Adipocyte (in vitro differentiated cells): ENCODE measurements around the gene CAV3.

Experiments
- DNase-seq: peaks from one replicate; pipeline ENCODE4 v3.0.0-alpha.2; 2015; ENCODE audit warnings: low read depth
- H3K27me3 ChIP-seq: replicated peaks from 2 replicates; pipeline ENCODE4 v1.7.0; 2013; ENCODE audit warnings: mild to moderate bottlenecking, low read length, moderate library complexity; ENCODE audit not compliant: control insufficient read depth, insufficient read depth
- H3K36me3 ChIP-seq: 2 replicates; pipeline ENCODE4 v1.7.0; 2013; ENCODE audit warnings: low read length, mild to moderate bottlenecking, moderate library complexity; ENCODE audit not compliant: control insufficient read depth, insufficient read depth, severe bottlenecking
- H3K4me1 ChIP-seq: 2 replicates; pipeline ENCODE4 v1.7.0; 2013; ENCODE audit warnings: mild to moderate bottlenecking, low read length, moderate library complexity; ENCODE audit not compliant: control insufficient read depth, insufficient read depth
- H3K4me3 ChIP-seq: 2 replicates; pipeline ENCODE4 v1.7.0; 2013; ENCODE audit warnings: mild to moderate bottlenecking, low read length, moderate library complexity
- H3K9ac ChIP-seq: 2 replicates; pipeline ENCODE4 v1.7.0; 2013; ENCODE audit warnings: mild to moderate bottlenecking, low read length, moderate library complexity
- H3K9me3 ChIP-seq: 2 replicates; pipeline ENCODE4 v1.7.0; 2013; ENCODE audit warnings: mild to moderate bottlenecking, low read length, moderate library complexity; ENCODE audit not compliant: control insufficient read depth

CAV3 gene

GRCh38 chr3:8755097-8755496 is 21.5 kb downstream of the CAV3 start:
- no peak for DNase-seq
- Histone ChIP-seq H3K9me3 (no peaks in the 10 kb centered on the region), H3K9ac (no peak overlapping the region), H3K4me3 (no peak overlapping the region), H3K27me3 (no peaks in the 10 kb centered on the region), H3K4me1 (peaks cover 25% of the 10 kb centered on the region), H3K36me3 (peaks cover 8% of the 10 kb centered on the region)

- Histone ChIP-seq H3K36me3 (peaks cover 8% of the 10 kb centered on the region), H3K4me1 (peaks cover 25% of the 10 kb centered on the region), H3K4me3 (no peak overlapping the region), H3K27me3 (no peaks in the 10 kb centered on the region), H3K9ac (no peak overlapping the region), H3K9me3 (no peaks in the 10 kb centered on the region)
- no peak for DNase-seq
These were observed 22.1 kb downstream of the CAV3 start for GRCh38 chr3:8755564-8756237.

- no peaks in the 10 kb centered on the region for H3K9me3 ChIP-seq
- peaks cover 25% of the 10 kb centered on the region for H3K4me1 ChIP-seq
- peaks cover 5% of the 10 kb centered on the region for H3K36me3 ChIP-seq
- no peak overlapping the region for H3K9ac ChIP-seq
- H3K4me3 ChIP-seq, result no peak overlapping the region
- DNase-seq, result no peak
- H3K27me3 ChIP-seq, result no peaks in the 10 kb centered on the region
These were observed 23.1 kb downstream of the CAV3 start for GRCh38 chr3:8756671-8757070.

- Histone ChIP-seq H3K4me3 (no peak overlapping the region), H3K9me3 (no peaks in the 10 kb centered on the region), H3K27me3 (no peaks in the 10 kb centered on the region), H3K4me1 (peaks cover 25% of the 10 kb centered on the region), H3K9ac (peak overlapping the region; percentile 5), H3K36me3 (no peaks in the 10 kb centered on the region)
- DNase-seq, result no peak
These were observed 24.2 kb downstream of the CAV3 start for GRCh38 chr3:8757551-8758518.

- peaks cover 25% of the 10 kb centered on the region for H3K4me1 ChIP-seq
- no peaks in the 10 kb centered on the region for H3K27me3 ChIP-seq
- H3K9ac ChIP-seq, result no peak overlapping the region
- DNase-seq, result no peak
- H3K4me3 ChIP-seq, result no peak overlapping the region
- H3K36me3 ChIP-seq, result no peaks in the 10 kb centered on the region
- no peaks in the 10 kb centered on the region for H3K9me3 ChIP-seq
These were observed 25.6 kb downstream of the CAV3 start for GRCh38 chr3:8759038-8759707.

- H3K9ac ChIP-seq, result no peak overlapping the region
- peaks cover 25% of the 10 kb centered on the region for H3K4me1 ChIP-seq
- H3K27me3 ChIP-seq, result peaks cover 1% of the 10 kb centered on the region
- H3K36me3 ChIP-seq, result no peaks in the 10 kb centered on the region
- no peak overlapping the region for H3K4me3 ChIP-seq
- H3K9me3 ChIP-seq, result no peaks in the 10 kb centered on the region
- DNase-seq, result no peak
These were observed 26.5 kb downstream of the CAV3 start for GRCh38 chr3:8760091-8760490.

- Histone ChIP-seq H3K36me3 (no peaks in the 10 kb centered on the region), H3K9ac (no peak overlapping the region), H3K27me3 (peaks cover 4% of the 10 kb centered on the region), H3K4me3 (no peak overlapping the region), H3K9me3 (no peaks in the 10 kb centered on the region), H3K4me1 (peaks cover 23% of the 10 kb centered on the region)
- DNase-seq, result no peak
These were observed 26.9 kb downstream of the CAV3 start for GRCh38 chr3:8760506-8760905.

- peaks cover 21% of the 10 kb centered on the region for H3K4me1 ChIP-seq
- H3K36me3 ChIP-seq, result no peaks in the 10 kb centered on the region
- no peaks in the 10 kb centered on the region for H3K9me3 ChIP-seq
- H3K27me3 ChIP-seq, result peaks cover 4% of the 10 kb centered on the region
- H3K4me3 ChIP-seq, result no peak overlapping the region
- no peak overlapping the region for H3K9ac ChIP-seq
- no peak for DNase-seq
These were observed 28.3 kb downstream of the CAV3 start for GRCh38 chr3:8761866-8762265.

GRCh38 chr3:8762607-8763377 is 29.2 kb downstream of the CAV3 start:
- Histone ChIP-seq H3K9me3 (no peaks in the 10 kb centered on the region), H3K4me3 (no peak overlapping the region), H3K36me3 (no peaks in the 10 kb centered on the region), H3K27me3 (peaks cover 4% of the 10 kb centered on the region), H3K4me1 (peaks cover 25% of the 10 kb centered on the region), H3K9ac (no peak overlapping the region)
- DNase-seq, result no peak

- Histone ChIP-seq H3K4me3 (no peak overlapping the region), H3K4me1 (peaks cover 20% of the 10 kb centered on the region), H3K9ac (no peak overlapping the region), H3K9me3 (no peaks in the 10 kb centered on the region), H3K36me3 (no peaks in the 10 kb centered on the region), H3K27me3 (peaks cover 4% of the 10 kb centered on the region)
- no peak for DNase-seq
These were observed 30.9 kb downstream of the CAV3 start for GRCh38 chr3:8764528-8764927.
